Endometrium (tissue), 2 donors: ENCODE results near the gene CHRNA1.
A peak's percentile ranks its signal among the peaks of the same experiment; 100 is the strongest.
"Not testable (repeated sequence)": the region's sequence is repeated elsewhere in the genome, so short reads cannot be mapped to it uniquely, and the experiment has no call there.

Experiments used
- FAIRE-seq: peaks from 2 replicates; lab custom pipeline; 2012; peaks lifted over from hg19 to GRCh38; lab: Jason Lieb, UNC
- donor health status: control.
- donor health status: control.

The CHRNA1 gene

GRCh38 chr2:174716785-174717184, 47.5 kb downstream of the CHRNA1 start:
- no peak for FAIRE-seq

DNA sequence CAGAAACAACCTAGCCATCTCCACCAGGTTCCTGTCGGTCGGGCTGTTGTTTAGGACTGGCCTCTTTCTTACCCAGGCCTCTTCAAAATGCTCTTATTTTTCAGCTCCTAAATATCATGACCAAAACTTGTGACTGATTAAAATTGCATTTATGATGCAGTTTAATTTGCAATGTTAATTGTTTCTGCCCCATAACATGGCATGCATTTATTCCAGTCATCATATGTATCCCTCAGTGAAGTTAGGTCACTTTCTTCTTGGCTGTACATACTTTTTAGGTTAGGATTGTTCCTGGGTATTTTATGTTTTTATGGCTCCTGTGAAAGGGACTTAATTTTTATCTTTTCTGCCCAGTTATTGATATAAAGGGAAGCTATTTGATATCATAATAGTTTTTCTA, 50.6 kb downstream of the CHRNA1 start:
- FAIRE-seq: no peak

GRCh38 chr2:174711206-174711605, 53.1 kb downstream of the CHRNA1 start:
- no peak for FAIRE-seq

DNA sequence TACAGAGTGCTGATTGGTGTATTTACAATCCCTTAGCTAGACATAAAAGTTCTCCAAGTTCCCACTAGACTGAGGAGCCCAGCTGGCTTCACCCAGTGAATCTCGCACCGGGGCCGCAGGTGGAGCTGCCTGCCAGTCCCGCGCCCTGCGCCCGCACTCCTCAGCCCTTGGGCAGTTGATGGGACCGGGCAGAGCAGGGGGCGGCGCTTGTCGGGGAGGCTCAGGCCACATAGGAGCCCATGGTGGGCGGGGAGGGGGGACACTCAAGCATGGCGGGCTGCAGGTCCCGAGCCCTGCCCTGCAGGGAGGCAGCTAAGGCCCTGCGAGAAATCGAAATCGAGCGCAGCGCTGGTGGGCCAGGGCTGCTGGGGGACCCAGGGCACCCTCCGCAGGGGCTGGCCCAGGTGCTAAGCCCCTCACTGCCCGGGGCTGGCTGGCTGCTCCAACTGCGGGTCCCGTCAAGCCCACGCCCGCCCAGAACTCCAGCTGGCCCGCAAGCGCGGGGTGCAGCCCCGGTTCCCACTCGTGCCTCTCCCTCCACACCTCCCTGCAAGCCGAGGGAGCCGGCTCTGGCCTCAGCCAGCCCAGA, 54.8 kb downstream of the CHRNA1 start:
- not testable (repeated sequence) for FAIRE-seq

DNA sequence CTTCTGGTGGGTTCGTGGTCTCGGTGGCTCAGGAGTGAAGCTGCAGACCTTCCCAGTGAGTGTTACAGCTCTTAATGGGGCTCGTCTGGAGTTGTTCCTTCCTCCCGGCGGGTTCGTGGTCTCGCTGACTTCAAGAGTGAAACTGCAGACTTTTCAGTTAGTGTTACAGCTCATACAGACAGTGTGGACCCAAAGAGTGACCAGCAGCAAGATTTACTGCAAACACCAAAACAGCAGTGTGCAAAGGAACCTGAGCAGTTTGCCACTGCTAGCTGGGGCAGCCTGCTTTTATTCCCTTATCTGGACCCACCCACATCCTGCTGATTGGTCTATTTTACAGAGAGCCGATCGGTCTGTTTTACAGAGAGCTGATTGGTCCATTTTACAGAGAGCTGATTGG, 55.6 kb downstream of the CHRNA1 start:
- FAIRE-seq: no peak

DNA sequence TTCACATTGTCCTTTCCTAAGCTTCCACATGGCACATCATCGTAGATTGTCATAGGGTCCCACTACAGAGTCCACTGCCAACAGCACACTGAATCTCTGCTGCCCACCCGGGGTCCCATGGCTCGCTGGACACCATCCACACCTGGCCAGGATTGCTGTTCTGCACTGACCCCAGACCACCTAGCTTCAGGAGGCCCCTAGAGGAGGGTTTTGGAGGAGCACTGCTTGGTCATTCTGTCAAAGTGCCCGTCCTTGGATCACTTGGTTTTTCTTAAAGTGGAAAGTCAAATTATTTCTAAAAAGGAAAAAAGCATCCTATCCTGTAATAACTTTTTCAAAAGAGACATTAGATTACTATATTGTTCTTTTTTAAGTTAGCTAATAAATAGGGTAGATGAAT, 59.0 kb downstream of the CHRNA1 start:
- no peak for FAIRE-seq

DNA sequence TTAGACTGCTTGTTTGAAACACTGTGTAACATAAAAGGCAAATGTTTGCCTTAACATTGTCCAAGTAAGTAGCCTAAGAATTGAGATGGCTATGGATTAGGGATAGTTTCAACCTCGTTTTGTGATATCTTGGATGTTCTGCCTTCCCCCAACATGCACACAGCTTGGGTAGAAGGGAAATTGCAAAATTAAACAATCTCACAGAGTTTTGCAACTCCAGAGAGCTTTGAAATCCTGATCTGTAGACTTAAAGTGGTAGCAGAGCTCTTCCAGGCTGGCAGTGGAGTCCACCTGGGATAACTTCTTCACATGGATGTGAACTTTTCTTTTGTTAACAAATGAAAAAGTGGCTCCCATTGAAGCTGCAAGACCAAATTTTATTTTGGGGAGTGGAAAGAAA, 59.6 kb downstream of the CHRNA1 start:
- FAIRE-seq: no peak

GRCh38 chr2:174704061-174704460, 60.2 kb downstream of the CHRNA1 start:
- no peak for FAIRE-seq

DNA sequence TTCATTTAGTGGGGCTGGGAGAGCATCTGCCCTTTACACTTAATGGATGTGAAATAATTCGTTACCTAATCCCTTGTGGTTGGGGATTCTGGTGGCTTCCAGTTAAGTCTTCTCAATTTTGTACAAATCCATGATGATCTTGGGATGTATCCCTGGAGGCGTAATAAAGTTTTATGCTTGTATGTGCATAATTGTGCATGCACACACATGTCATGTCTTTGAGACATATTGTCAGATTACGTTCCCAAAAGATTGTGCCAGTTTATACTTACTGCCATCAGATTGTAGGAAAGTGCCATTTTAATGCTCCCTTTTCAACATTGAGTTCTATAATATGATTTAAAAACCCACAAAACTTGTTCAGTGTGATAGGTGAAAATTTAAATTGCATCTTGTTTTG, 60.8 kb downstream of the CHRNA1 start:
- FAIRE-seq: no peak

- FAIRE-seq: no peak
These were observed 61.7 kb downstream of the CHRNA1 start for GRCh38 chr2:174702541-174702940.

DNA sequence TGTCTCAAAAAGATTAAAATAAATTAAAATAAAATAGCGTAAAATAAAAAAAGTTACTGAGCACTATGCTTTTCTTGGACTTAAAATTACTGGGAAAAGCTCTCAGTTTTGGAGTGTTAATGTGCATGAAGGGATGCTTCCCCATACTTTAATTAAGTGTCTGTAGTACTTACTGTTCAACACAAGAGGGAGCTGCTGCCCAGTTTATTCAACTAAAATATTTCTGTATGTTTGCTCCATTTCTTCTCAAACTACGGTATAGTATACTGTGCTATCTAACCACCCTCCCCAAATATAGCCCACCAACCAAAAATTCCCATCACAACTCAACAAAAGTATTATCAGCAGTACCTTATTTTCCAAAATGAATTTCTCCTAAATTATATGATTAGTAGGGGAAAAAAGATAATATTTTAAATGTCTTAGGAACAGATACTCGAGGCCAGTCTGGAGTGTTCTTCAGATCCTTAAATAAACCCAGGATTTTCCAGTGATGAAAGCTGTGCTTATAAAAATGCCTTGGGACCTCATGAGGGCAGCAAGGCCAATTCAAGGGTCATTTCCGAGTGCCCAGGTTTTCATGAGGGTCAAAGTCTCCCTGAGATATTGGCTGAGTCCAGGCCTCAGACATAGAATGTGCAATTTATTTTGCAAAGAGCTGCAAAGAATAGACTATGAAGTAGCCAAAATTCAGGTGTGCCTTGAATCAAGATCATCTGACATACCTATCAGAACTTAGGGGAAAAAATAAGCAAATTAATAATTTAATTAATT, 64.1 kb downstream of the CHRNA1 start:
- peak; percentile 88 for FAIRE-seq
